Testis (tissue), 3 donors: ENCODE results near the gene SDK2. TPM values are rescaled to one million over a fixed set of nuclear protein-coding genes. Genes with fewer than 3 reads are reported as not detected.

Experiments used
- DNase-seq: peaks from one replicate; pipeline ENCODE4 v3.0.0-alpha.2; 2019
- H3K27ac ChIP-seq, 2 donors: fragments of 200-600 bp; sonication (generic); one replicate each; pipeline ENCODE4 v1.5.1; 2019
- H3K27me3 ChIP-seq: fragments of 200-600 bp; sonication (generic); one replicate; pipeline ENCODE4 v1.5.1; 2019
- H3K36me3 ChIP-seq: fragments of 200-600 bp; sonication (generic); one replicate; pipeline ENCODE4 v1.5.1; 2017; ENCODE audit warnings: low read depth; ENCODE audit errors: missing control alignments
- H3K4me1 ChIP-seq: fragments of 200-600 bp; sonication (generic); one replicate; pipeline ENCODE4 v1.5.1; 2019
- H3K4me3 ChIP-seq, 2 donors: fragments of 200-600 bp; sonication (generic); one replicate each; pipeline ENCODE4 v1.5.1; 2017 to 2019
- H3K9me3 ChIP-seq: fragments of 200-600 bp; sonication (generic); one replicate; pipeline ENCODE4 v1.5.1; 2017
- POLR2A ChIP-seq: fragments of 450-650 bp; IDR thresholded peaks from one replicate; pipeline ENCODE4 v1.6.1; 2017; ENCODE audit warnings: antibody characterized with exemption, mild to moderate bottlenecking, moderate library complexity
- WGBS, 2 donors: methylation state at CpG; one replicate each; pipeline ENCODE4 v1.1.5; 2018; 5-methylcytosine and 5-hydroxymethylcytosine counted together
- intact Hi-C: fragments of 100-400 bp; cut with DNase I; formaldehyde crosslinking; loops from one replicate; pipeline ENCODE4 v1.15.1; 2023; ENCODE audit warnings: low total_unique reads
- polyA plus RNA-seq: library from polyadenylated mRNA; stranded (reverse); fragments of 350-450 nt; fragmentation: Illumina TruSeq; extraction: RNeasy Lipid Tissue Mini Kit (QIAGEN cat#74804); gene quantifications from one replicate; pipeline ENCODE4 v1.2.3, GENCODE V29; 2014; ENCODE audit warnings: low read depth, low replicate concordance; ENCODE audit not compliant: insufficient read depth
- total RNA-seq, 2 donors: library from RNA; depleted of rRNA; stranded (reverse); fragments of >200 nt; gene quantifications; one replicate each; pipeline ENCODE4 v1.2.3, GENCODE V29; 2016
- TF ChIP-seq, protein P1 (sequence below), 3 experiments: fragments of 450-650 bp in 2 of 3; fragments of 200-600 bp in 1 of 3; sonication (generic) in 1 of 3; IDR thresholded peaks; one replicate each; pipeline ENCODE4 v1.5.1; 2016 to 2019; ENCODE audit warnings: antibody characterized with exemption in 3 of 3, mild to moderate bottlenecking in 2 of 3, moderate library complexity in 1 of 3

The SDK2 gene
- total and polyA plus RNA-seq, 3 donors from 2014 or later = 36.9 to 63.4 (median 55.4) TPM

DNA sequence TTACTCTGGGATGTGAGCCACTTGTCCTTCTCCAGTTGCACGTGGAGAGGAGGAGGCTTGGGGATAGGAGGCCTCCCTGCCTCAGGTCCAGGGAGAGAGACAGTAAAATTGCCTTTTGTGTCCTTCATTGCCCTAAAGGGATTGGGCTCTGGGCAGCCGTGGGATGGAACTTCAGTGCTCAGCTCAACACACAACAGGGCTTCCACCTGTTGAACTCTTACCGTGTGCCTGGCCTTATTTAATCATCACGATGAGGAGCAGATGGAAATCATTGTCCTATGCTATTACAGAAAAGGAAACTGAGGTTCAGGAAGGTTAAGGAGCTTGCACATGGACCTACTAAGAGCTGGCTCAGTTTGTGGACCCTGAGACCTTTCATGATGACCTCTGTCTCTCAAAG is 240.0 kb downstream of the SDK2 start:
- TF ChIP-seq POLR2A = no peak
- TF ChIP-seq, protein P1, sequence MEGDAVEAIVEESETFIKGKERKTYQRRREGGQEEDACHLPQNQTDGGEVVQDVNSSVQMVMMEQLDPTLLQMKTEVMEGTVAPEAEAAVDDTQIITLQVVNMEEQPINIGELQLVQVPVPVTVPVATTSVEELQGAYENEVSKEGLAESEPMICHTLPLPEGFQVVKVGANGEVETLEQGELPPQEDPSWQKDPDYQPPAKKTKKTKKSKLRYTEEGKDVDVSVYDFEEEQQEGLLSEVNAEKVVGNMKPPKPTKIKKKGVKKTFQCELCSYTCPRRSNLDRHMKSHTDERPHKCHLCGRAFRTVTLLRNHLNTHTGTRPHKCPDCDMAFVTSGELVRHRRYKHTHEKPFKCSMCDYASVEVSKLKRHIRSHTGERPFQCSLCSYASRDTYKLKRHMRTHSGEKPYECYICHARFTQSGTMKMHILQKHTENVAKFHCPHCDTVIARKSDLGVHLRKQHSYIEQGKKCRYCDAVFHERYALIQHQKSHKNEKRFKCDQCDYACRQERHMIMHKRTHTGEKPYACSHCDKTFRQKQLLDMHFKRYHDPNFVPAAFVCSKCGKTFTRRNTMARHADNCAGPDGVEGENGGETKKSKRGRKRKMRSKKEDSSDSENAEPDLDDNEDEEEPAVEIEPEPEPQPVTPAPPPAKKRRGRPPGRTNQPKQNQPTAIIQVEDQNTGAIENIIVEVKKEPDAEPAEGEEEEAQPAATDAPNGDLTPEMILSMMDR (IDR thresholded peaks at IDR 0.05) = no peak
- WGBS, 2 donors = 80 to 87% methylated on average over 3 to 4 of the region's 4 CpGs
- Histone ChIP-seq H3K4me3 (no peak overlapping the region), H3K36me3 (no peaks in the 10 kb centered on the region), H3K27me3 (no peaks in the 10 kb centered on the region), H3K9me3 (no peaks in the 10 kb centered on the region), H3K4me1 (peaks cover 5% of the 10 kb centered on the region), H3K27ac (no peak overlapping the region)
- no peak for DNase-seq
- intact Hi-C loops = no loop called here

DNA sequence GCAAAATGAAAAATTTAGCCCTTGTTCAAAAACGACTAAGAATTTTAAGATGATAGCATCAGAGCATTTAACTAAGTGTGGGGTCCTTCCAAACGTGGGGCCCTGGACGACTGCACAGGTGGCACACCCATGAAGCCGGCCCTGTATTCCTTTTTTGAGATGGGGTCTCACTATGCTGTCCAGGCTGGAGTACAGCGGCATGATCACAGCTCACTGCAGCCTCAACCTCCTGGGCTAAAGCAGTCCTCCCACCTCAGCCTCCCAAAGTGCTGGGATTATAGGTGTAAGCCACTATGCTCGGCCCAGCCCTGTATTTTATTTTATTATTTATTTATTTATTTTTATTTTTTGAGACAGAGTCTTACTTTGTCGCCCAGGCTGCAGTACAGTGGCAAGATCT is 241.8 kb downstream of the SDK2 start:
- TF ChIP-seq, protein P1 (IDR thresholded peaks at IDR 0.05) = no peak
- no peak for TF ChIP-seq POLR2A
- H3K4me3 ChIP-seq = peak overlapping the region; percentile 0 to 34

DNA sequence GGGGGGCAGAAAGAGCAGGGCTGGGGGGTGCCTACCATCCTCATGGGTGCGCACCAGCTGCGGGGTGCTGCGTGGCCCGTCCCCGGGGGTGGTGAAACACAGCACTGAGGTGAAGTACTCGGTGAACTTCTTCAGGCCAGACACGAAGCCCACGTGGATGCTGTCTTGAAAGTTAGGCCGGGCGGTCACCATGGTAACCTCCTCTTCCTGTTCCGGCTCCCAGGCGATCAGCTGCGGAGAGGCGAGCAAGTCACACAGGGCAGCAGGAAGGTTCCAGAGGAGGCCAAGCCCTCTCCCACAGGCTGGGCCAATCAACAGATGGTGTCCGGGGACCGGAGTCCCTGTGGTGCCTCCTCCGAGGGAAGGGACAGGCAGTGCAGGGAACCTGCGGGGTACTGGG is 242.3 kb downstream of the SDK2 start:
- 9 to 43% methylated on average over 8 to 18 of the region's 18 CpGs for WGBS, 2 donors
- Histone ChIP-seq H3K27me3 (no peaks in the 10 kb centered on the region), H3K36me3 (no peaks in the 10 kb centered on the region), H3K27ac (no peak overlapping the region), H3K4me3 (peak overlapping the region; percentile 0 to 34), H3K4me1 (no peaks in the 10 kb centered on the region), H3K9me3 (no peaks in the 10 kb centered on the region)
- intact Hi-C loops = no loop called here
- DNase-seq = peak; percentile 81
- TF ChIP-seq, protein P1 (IDR thresholded peaks at IDR 0.05) = no peak
- no peak for TF ChIP-seq POLR2A

More for the DNA sequence above, 241.8 kb downstream of the SDK2 start:
- intact Hi-C loops = no loop called here
- Histone ChIP-seq H3K27me3 (no peaks in the 10 kb centered on the region), H3K4me1 (no peaks in the 10 kb centered on the region), H3K9me3 (no peaks in the 10 kb centered on the region), H3K27ac (no peak overlapping the region), H3K36me3 (no peaks in the 10 kb centered on the region)
- no peak for DNase-seq
- WGBS, 2 donors = 65 to 81% methylated on average over 7 of the region's 7 CpGs

DNA sequence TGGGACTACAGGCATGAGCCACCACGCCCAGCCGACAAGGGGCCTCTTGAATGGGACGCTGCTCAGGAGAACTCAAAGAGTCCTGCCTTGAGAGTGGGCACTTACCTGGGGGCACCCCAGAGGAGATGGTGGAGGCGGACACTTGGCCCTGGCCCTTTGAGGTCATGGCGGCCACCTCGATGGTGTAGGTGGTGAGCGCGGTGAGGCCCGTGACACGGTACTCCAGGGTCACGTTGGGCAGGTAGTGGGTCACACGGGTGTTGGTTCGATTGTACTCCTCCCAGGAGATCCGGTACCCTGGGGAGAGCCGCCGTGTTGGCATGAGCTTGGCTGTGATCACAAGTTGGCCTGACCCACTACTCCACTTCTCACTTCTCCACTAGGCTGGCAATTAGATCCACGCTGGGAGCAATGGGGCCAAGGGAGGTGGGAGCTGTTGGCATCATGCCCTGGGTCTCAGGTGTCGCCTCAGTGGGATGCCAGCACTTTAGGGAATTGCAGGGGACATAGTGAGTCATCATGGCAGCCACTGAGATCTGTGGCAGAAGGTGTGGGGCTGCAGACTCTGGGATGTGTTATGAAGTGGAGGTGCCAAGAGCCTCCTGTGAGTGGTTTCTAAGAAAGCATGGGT is 243.2 kb downstream of the SDK2 start:
- TF ChIP-seq POLR2A = no peak
- TF ChIP-seq, protein P1 (IDR thresholded peaks at IDR 0.05) = no peak
- no peaks in the 10 kb centered on the region for H3K9me3 ChIP-seq
- H3K4me3 ChIP-seq = no peak overlapping the region
- no peak overlapping the region for H3K27ac ChIP-seq
- no peaks in the 10 kb centered on the region for H3K27me3 ChIP-seq
- intact Hi-C loops = no loop called here
- DNase-seq = no peak
- no peaks in the 10 kb centered on the region for H3K36me3 ChIP-seq
- 84 to 95% methylated on average over 4 to 18 of the region's 18 CpGs for WGBS, 2 donors
- H3K4me1 ChIP-seq = no peaks in the 10 kb centered on the region

DNA sequence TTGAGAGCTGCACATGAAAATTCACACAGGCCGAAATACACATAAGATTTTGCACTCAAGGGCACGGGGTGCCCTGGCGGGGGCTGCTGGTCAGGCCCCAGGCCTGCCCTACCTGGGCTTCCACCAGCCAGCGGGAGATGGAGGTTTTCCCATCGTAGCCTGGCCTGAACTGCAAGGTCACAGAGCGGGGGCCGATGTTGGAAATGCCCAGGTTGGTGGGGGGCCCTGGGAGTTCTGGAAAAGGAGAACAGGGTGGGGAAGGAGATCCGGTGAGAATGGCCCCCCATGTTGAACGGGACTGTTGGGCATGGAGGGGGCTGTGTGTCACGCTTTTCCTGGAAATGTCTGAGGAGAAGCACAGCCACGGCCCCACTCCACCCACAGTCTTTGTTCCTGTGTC is 245.2 kb downstream of the SDK2 start:
- intact Hi-C loops = no loop called here
- WGBS, 2 donors = 79 to 94% methylated on average over 11 of the region's 11 CpGs
- H3K36me3 ChIP-seq = no peaks in the 10 kb centered on the region

More for the DNA sequence above, 245.2 kb downstream of the SDK2 start:
- Histone ChIP-seq H3K27ac (no peak overlapping the region), H3K4me1 (no peaks in the 10 kb centered on the region), H3K4me3 (no peak overlapping the region), H3K27me3 (no peaks in the 10 kb centered on the region), H3K9me3 (no peaks in the 10 kb centered on the region)
- TF ChIP-seq, protein P1 (IDR thresholded peaks at IDR 0.05) = no peak
- TF ChIP-seq POLR2A = no peak
- DNase-seq = no peak
